NCI-H82 treated with DMSO at 0.1 percent for 48 hours (cell line): ENCODE measurements around the gene DBX2.
A peak's percentile ranks its signal among the peaks of the same experiment; 100 is the strongest.
"Not testable (repeated sequence)": the region's sequence is repeated elsewhere in the genome, so short reads cannot be mapped to it uniquely, and the experiment has no call there.

ENCODE experiments used
- DNase-seq: peaks from one replicate; lab custom pipeline; 2025; ENCODE audit not compliant: unreplicated experiment; lab: John Stamatoyannopoulos, UW

DBX2 gene

GRCh38 chr12:45012749-45013148 is 38.1 kb downstream of the DBX2 start:
- DNase-seq, result no peak

DNA sequence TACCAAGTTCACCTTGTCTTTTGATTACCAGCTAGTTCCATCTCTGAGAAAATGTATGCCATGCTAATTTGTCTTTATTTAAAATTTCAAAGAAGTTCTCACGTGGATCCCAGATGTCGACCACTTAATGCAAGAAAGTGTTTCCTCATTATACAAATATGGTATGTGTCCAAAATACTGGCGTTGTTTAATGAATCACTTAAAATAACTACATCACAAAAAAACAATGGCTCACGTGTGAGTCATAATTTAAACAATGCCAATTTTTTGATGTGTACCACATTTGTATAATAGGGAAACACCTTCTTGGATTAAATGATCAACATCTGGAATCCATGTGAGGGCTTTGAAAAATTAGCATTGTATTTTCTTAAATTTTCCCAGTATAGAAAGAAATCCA is 40.8 kb downstream of the DBX2 start:
- DNase-seq, result no peak

GRCh38 chr12:45008211-45008610 is 42.7 kb downstream of the DBX2 start:
- no peak for DNase-seq

DNA sequence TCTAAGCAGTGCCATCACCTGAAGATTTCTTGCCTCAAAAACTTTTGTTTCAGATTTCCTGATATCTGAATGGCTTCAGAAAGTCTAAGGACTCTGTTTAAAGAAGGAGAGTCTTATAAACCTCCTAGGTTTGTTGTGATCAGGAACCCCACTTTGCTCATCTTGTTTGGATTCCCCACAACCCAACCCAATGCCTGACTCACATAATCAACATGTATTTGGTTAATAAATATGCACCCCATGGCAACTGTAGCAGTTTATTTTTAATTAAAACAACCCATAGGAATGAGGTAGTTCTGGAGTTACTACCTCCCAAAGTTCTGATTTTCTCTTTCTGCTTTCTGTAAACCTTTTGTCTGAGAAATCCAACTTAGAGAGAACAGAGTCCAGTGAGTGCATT is 51.5 kb downstream of the DBX2 start:
- no peak for DNase-seq

GRCh38 chr12:44993161-44993560 is 57.7 kb downstream of the DBX2 start:
- DNase-seq, result no peak

DNA sequence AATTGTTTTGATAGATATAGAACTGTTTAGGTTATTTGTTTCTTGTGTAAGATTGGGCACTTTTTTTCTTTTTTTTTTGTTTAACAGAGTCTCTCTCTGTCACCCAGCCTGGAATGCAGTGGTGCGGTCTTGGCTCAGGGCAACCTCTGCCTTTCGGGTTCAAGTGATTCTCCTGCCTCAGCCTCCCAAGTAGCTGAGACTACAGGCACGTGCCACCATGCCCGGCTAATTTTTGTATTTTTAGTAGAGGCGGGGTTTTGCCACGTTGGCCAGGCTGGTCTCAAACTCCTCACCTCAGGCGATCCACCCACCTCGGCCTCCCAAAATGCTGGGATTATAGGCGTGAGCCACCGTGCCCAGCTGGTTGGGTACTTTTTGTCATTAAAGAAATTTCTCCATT is 66.0 kb downstream of the DBX2 start:
- not testable (repeated sequence) for DNase-seq

GRCh38 chr12:44979918-44980317 is 71.0 kb downstream of the DBX2 start:
- no peak for DNase-seq

GRCh38 chr12:44976246-44976645 is 74.7 kb downstream of the DBX2 start:
- no peak for DNase-seq

- peak; percentile 17 for DNase-seq
These were observed 78.0 kb downstream of the DBX2 start for GRCh38 chr12:44972746-44973421.

DNA sequence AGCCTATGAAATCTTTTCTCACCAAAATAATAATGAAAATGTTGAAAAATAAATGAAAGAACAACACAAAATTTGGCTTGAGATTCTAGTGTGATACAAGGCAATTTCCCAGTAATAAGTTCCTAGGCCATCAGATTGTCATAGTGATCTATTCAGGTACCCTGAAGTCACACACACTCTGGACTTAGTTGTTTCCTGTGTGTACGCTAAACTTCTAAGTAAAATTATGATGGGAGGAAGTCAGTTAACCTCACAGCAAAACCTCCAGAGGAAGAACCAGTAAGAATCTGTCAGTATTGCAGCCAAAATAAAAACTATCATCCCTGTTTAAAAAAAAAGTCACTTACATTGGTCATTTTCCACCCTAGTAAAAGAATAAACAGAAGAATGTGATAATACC is 81.9 kb downstream of the DBX2 start:
- no peak for DNase-seq
